HG02588 (cell line): ENCODE measurements around the gene IP6K3.

Source experiments
- ATAC-seq: cut with Tn5 transposase; IDR thresholded peaks from one replicate; pipeline ENCODE4 v1.9.1; 2021; ENCODE audit warnings: mild to moderate bottlenecking, moderate library complexity; ENCODE audit not compliant: unreplicated experiment

Gene IP6K3

DNA sequence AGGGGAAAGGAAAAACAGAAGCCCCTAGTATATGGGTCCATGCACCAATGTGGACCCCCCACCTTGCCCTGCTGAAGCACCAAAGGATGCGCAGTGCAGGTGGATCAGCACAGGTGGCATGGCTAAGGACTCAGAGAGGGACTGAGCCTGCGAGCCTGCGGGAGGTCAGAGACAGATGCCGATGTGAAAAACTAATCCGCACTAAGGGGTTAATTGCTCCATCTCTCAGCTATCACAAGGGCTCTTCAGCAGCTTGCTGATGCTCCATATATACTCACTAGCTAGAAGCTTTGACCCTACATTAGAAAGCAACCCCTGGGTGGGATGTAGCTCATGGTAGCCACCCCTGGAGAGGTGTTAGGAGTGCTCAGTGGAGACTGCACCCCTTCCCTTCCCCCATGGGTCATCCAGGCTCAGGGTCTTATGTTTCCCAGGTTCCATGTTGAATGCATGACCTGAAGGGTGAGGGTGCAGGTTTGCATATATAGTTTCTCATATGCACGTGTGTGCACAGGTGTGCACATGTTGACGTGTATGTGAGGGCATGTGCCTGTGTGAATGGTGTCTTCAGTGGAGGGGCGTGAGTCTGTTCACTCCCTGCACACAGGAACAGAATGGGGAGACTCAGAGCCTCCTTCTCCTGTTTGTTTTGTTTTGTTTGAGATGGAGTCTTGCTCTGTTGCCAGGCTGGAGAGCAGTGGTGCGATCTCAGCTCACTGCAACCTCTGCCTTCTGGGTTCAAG is 13.4 kb upstream of the IP6K3 start:
- no peak for ATAC-seq

DNA sequence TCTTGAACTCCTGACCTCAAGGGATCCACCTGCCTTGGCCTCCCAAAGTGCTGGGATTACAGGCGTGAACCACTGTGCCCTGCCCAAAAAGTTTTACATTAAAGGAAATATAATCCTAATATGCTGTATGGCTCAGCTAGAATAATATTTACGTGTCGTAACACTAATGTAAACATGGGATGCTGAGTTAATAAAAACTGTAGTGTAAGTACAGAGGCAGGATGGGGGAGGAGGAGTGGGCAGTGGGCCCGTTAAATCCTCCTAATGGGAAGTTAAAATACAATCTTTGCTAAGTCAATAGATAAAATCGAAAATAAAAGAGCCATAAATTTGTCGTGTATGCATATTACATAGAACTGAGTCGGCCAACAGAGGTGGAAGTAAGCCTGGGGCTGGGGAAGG is 12.1 kb upstream of the IP6K3 start:
- ATAC-seq, result no peak

DNA sequence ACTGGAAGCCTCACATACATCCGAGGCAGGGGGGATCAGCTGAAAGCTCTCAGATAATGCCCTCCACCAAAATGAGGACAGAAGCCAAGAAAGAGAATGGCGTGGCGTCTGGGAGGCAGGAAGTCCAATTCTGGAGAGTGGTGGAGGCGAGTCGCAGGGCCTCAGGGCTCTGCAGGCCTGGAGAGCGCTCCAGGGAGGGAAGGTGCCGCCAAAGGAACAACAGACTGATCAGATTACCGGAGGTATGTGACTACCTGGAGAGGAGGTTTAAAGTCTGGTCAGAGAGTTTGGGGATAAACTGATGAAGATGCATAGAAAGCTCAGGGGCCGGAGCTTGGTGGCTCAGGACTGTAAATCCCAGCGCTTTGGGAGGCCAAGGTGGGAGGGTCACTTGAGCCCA is 11.2 kb upstream of the IP6K3 start:
- ATAC-seq, result no peak

DNA sequence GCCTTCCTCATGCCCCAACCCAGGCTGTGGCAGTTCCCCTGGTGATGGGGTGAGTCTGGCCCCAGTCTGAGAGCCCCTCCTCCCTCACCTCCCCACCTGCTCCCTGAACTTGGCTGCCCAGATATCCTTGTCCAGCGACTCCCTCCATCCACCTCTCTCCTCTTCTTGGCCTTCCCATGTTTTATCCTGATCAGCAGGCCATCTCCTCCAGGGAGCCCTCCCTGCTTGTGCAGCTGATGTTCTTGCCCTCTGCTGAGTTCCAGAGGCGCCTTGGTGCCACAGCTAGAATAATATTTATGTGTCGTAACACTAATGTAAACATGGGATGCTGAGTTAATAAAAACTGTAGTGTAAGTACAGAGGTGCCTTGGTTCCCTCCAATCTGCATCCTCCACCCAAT is 10.4 kb upstream of the IP6K3 start:
- no peak for ATAC-seq

DNA sequence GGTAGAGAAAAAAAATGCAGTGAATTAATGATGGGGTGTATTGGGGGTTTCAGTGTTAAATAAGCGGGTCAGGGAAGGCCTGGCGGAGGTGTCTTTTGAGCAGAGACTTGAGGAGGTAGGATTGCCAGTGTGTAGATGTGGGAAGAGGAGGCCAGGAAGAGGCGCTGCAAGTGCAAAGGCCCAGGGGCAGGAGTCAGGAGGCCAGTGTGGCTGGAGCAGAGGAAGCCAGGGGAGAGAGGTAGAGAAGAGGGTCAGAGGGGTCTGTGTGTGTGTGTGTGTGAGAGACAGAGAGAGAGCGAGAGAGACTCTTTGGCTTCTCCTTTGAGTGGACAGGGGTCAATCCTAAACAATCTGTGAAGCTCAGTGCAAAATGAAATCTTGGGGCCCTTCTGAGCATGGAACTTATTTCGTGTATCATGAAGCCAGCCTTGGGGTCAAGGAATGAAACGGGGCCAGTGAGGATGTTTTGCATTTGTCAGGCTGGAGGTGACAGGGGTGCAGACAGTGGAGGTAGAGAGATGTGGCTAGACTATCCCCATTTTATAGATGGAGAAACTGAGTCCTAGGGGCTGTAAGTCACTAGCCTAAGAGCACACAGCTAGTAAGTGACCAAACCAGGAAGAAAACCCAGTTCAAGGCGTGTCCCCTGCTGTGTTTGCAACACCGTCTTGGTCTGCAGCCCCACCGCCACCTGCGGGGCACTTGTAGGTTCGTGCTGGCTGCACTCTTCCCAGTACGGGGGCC is 9.7 kb upstream of the IP6K3 start:
- no peak for ATAC-seq

DNA sequence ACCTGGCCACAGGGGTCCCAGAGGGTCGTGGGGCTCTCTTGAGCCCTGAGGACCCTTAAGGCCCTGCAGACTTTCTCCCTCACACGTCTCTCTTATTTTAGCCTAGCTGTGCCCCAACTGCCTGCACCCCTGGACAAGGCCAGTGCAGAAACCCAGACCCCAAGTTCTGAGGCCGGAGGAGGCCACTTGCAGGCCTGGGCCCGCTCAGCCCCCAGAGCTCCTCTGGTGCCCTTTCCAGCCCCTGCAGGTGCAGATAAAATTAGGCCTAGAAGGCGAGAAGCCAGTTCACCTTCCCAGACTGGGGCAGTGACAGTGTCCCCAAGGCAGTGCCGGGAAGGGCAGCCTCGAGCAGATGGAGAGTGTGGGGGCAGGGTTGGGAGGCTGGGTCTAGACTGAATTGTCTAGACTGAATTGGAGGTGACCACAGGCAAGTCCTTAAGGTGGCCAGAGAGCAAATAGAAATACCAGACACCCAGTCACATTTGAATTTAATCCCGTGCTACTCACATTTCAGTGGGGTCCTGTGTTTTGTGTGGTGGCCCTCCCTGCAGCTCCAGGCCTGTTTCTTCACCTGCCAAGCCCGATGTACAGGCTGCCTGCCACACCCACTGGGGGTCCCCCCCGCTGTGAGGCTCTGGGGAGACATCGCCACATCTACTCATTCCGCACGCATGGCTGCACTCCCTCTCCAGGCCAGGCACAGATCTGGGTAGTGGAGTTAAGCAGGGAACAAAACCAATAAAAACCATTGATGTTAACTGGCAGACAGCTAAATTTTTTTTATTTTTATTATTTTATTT is 8.6 kb upstream of the IP6K3 start:
- ATAC-seq, result no peak

DNA sequence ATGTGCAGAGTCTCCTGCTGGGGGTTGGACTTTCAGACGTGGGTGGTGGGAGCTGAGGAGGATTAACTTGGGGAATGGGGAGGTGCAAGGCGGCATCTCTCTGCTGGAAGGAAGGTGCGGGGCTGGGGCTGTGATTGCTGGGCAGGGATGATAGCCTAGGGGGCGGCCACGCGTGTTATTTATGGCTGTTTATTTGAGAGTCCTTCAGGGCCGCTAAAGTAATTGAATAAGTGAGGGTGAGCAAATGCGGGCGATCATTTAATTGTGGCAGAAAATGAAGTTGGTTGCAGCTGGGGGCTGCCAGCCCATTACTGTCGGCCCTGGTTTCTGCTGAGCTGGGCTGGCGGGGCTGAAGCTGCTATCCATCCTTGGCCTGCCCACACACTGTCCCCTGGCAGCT is 7.5 kb upstream of the IP6K3 start:
- no peak for ATAC-seq

DNA sequence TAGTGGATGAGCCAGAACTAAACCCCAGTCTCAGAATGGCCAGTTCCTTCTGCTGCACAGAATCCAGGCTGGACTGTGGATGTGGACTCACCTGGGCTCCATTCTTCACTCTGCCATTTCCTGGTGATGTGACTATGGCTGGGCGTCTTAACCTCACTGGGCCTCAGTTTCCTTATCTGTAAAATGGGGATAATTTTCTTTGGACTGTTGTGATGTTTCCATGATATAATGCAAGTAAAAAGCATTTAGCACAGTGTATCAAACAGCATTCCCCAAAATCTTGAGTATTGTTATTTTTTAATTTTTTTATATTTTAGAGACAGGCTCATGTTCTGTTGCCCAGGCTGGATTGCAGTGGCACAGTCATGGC is 5.9 kb upstream of the IP6K3 start:
- no peak for ATAC-seq

DNA sequence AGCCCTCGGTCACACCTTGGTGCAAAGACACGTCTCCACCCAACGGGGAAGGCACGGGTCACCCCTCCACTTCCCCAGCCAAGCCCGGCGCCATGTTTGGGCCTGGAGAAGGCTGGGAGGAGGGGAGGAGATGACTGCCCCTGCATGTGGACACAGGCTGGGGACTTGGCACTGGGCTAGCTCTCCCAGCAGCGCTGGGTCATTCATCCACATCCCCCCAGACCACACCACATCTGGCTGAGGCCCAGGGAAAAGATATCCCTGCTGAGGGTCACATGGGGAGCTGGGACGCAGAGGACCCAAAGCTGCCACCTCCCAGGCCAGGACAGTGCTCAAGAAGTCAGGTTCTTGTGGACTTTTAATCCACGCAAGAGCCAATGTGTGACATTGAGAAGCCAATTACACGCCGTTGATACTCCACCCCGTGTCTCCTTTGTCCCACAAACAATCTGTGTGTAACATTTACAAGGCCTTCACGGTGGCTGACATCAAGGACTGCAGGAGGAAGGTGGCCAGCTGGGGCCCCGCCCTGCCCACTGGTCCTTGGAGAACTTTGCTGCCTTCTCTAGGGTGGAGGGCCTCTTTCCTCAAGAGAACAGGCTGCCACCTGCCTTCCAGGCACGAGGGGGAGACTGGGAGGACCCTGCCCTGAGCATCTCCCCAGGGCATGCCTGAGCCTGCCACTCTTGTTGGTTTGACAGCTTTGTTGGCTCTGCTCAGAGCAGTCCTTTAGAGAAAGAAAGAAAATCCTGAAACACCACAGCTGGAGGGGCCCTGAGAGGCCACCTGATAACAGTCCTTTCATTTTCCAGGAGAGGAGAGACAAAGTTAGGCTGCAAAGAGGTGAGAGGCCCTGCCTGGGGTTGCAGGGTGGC is 5.3 kb upstream of the IP6K3 start:
- no peak for ATAC-seq

DNA sequence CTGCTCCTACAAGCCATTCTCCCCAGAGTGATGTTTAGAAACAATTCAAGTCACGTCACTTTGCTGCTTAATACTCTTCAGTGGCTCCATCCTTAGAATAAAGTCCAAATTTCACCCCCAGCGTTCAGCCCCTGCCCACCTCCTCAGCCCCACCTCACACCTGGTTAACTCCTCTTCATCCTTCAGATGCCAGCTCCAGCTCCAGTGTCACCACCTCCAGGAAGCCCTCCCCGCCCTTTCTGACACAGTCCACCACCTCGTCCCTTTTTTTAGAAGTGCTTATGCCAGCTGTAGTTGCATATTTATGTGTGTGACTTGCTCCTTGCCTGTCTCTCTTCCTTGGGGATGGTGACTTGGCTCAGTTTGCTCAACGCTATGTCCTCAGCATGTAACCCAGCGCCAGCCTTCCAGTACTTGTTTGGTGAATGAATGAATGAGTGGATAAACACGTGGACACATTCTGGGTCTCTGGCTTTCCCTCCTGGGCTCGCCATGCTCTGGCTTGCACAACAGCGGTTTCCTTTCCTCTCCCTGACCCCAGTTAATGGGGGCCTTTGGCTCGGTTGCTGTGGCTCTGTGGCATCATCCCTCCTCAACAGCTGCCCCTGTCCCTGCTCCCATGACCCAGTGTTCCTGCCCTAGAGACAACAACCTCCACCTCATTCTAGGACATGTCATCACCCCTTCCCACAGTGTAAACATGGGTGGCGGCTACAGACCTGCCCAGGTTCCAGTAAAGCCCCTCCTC is 3.7 kb upstream of the IP6K3 start:
- no peak for ATAC-seq

DNA sequence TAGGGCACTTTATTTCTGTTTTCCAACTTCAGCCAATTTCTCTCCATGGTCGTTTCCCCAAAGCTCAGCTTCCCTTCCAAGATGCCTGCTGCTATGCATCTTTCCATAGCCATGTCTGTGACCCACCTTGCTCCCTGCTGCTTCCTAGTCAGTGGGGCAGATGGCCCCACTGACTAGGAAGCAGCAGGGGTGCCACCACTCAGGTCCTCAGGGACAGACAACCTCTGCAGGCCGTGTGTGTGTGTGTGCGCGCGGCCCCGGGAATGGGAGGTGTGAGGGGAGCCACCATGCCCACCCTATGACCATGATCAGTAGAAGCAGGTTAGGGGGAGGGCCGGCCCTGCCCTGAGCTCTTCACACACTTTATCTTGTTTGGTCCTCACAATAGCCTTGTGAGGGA is 2.7 kb upstream of the IP6K3 start:
- no peak for ATAC-seq

DNA sequence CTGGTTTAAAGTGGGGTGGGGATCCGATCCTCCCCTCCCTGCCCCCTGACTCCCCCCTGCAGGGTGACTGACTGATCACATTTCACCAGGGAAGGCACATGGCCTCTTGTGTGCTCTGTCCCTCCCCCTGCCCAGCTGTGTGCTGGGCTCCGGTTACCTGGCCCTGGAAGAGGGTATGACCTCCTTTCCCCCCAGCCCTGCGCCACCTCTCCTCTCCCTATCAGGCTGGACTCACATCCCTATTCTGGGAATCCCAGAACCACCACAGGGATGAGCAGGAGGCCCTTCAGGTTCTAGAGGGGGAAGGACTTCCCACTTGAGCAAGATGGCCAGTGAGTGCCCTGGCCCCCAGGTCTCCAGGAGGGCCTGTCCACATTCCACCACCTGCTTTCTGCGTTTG is 2.1 kb upstream of the IP6K3 start:
- ATAC-seq, result no peak

DNA sequence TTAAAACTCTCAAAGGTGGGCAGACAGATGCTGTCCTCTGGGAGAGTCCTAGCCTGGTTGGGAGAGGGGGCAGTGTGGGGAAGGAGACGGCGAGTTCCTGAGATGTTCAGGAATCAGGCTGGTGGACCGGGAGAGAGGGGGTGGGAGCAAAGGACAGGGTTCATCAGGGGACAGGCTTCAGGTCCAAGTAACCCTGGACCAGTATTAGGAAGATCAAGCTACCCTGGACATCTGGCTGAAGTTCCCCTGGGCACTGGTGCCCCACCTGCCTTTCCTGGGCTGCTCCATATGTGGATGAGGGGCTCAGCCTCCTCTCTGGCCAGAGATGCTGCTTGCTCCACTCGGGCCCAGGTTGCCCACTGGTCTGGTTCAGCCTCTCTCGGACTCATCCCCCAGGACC is 1.1 kb upstream of the IP6K3 start:
- ATAC-seq, result no peak

DNA sequence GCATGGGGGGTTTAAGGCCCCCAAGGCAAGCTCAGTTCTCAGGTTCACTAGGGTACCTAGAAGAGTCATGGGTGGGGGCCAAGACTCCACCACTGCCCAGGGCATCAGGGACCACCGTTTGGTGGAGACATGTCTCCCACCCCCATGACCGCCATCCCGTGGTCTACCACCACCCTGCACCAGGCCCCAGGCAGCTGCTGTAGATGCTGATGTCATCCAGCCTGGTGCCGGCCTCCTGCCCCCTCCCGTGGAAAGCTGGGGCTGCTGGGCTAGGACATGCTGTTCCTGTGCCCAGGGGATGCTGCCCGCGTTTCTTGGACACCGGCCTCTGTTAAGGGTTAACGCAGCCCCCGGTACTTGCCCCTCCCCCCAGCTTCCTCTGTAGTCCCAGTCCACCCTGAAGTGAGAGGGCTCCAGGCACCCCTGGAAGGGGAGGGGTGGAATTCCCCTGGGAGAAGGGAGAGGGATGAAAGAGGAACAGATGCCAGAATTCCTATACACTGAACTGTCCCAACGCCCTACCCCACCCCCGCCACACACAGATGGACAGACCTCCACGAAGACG is 587 bp downstream of the IP6K3 start:
- ATAC-seq, result no peak

DNA sequence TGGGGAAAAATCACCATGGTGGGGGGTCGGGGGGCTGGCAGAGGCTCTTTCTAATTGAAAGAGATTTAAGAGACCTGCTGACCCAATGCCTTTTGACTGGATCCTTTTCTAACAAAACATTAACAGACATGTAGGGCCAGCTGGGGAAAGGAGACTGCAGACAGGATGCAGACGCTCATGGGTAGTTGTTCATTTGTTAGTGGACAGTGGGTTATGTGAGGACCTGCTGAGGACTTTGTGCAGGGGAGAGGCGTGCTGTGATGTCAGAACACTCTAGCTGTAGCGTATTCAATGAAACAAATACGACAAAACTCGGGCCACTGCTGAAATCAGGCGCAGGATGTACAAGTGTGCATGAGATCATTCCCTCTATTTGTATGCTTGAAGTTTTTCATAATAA is 1.2 kb downstream of the IP6K3 start:
- no peak for ATAC-seq

DNA sequence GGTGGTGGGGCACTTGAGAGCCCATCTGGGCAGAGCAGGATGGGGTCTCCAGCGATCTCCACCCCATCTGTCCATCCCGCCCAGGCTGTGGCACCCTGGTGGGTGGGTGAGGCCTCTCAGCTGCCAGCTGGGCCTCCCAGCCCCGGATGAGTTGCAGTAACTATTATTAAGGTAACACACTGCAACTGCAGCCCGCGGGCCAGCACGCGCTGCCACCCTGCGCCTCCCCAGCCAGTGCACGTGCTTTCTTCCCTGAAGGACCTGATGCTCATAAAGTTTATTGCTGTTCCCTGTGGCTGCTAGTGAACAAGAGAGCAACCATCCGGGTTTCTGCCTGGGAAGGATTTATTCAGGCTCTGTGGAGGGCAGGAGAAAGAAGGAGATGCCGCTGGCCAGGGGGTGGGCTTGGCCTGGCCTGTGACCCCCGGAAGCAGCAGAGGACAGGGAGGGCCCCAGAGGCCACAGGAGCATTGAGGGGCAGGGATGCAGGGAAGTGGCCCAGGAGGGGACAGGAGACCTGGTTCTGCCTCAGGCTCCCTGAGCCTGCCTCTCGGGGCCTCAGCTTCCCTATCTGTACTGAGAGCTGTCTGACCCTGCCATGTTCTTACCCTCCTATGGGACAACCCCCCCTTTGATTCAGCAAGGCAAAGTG is 1.7 kb downstream of the IP6K3 start:
- no peak for ATAC-seq

DNA sequence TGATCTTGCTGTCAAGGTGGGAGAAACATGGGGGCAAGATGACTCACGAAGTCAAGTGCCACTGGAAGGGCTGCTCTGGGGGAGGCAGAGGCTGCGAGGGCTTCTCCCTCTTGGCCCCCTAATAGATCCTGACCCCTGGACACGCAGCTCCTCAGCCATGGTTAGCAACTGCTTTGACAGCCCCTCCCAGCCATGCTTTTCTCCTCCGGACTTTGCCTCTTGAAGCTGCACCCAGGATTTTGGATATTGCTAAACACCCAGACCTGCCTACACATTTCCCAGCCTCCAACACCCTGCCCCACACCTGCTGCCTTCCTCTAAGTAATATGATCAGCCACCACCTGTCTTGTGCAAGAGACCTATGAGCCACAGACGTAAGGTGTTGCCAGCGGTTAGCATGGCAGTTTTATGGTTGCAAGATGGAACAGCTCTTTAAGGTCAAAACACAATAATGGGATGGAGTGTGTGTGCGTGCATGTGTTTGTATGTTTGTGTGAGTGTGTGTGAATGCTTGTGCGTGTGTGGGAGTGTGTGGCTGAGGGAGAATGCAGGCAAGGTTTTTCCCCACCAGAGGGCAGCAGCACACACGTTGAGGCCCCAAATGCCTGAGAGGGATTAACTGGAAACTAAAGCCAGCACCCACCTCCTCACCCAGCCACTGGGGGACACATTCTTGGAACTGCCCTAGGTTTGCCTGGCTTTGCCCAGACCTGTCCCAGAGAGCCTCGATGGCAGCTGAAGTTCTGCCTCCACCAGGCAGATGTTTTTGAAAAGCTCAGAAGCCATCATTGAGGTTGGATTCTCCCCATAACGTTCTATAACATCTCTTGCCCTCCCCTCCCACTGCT is 2.5 kb downstream of the IP6K3 start:
- no peak for ATAC-seq

DNA sequence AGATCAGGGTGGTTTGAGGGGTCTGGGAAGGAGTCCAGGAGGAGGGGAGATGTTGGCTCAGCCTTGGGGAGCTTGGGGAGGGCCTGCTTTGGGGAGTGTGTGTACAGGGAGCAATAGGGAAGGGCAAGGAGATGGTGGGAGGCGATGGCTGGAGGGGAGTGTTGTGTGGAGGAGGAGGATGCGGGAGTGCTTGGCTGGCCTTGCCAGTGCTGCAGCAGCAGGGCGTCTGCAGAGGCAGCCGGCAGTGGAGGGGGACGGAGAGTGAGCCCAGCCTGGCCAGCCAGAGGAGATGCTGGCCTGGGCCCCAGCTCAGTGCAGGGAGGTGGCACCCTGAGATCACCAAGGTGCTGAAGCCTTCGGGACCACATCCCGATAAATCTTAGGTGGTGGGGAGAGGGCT is 3.9 kb downstream of the IP6K3 start:
- ATAC-seq, result no peak

DNA sequence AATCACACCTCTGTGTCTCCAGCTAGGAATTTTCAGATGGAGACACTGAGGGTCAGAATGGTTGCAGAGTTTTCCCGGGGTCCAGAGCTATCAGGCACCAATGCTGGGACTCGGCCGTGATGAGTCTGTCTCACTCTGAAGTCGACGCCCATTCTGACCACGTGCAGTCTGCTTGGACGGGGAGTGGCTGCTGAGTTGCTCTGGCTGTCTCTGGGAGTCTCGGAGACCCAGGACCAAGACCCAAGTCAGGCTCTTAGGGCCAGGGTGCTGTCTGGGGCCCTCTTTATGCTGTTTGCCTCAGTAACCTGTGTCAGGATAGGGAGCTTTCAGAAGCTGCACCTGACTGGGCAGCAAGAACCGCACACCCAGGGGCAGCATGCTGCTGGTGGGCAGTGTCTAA is 4.6 kb downstream of the IP6K3 start:
- ATAC-seq, result no peak
